HL-60 (cell line): ENCODE measurements around the gene SFMBT1.

Experiments used
- CTCF ChIP-seq: IDR thresholded peaks from one replicate; pipeline ENCODE4 v1.5.1; 2011; ENCODE audit warnings: low read length, control low read depth, inconsistent platforms; ENCODE audit not compliant: insufficient read depth
- POLR2AphosphoS5 ChIP-seq: IDR thresholded peaks from 2 replicates; pipeline ENCODE4 v1.6.1; 2012; ENCODE audit warnings: low read depth
- REST ChIP-seq: IDR thresholded peaks from 2 replicates; pipeline ENCODE4 v1.6.1; 2012; ENCODE audit warnings: low read depth; ENCODE audit not compliant: insufficient replicate concordance
- SPI1 ChIP-seq: IDR thresholded peaks from 2 replicates; pipeline ENCODE4 v1.6.1; 2012; ENCODE audit warnings: low read depth, mild to moderate bottlenecking, borderline replicate concordance

DNA sequence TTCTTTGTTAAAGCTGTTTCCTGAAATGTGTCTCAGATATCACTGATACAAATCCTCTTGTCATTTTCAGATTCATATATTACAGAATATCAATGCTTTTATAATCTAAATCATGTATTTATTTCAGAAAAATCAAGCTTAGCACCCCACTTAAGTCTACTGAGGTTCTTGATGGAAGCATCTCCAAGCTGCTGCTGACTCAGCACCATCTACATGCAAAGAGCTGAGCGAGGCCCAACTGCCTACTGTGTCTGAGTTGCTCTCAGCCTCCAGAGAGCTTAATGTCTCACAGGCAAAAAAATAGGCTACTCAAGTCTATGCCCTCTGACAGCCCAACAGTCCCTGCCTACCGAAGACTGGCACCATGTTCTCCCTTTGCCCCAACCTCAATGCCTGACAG lies 119.3 kb downstream of the SFMBT1 start:
- TF ChIP-seq REST = no peak
- TF ChIP-seq CTCF = no peak
- no peak for TF ChIP-seq POLR2AphosphoS5
- TF ChIP-seq SPI1 = no peak
